ENCODE measurements around the gene TRIM71.
"Not testable (repeated sequence)": the region's sequence is repeated elsewhere in the genome, so short reads cannot be mapped to it uniquely, and the experiment has no call there.

- TF ChIP-seq RAD21 (IDR thresholded peaks at IDR 0.05; ENCODE audit: low read depth); EZH2 (IDR thresholded peaks at IDR 0.05); FOSL1 (IDR thresholded peaks at IDR 0.05; ENCODE audit: low read depth); ATF3 (IDR thresholded peaks at IDR 0.05): not testable (repeated sequence)
Observed at GRCh38 chr3:32801440-32801839, 16.4 kb upstream of the TRIM71 start.

All from HCT116 (cell line).